Kidney epithelial cell (primary cell): ENCODE measurements around the gene MEF2B. TPM values are rescaled to one million over a fixed set of nuclear protein-coding genes. Genes with fewer than 3 reads are reported as not detected.
"Not testable (repeated sequence)": the region's sequence is repeated elsewhere in the genome, so short reads cannot be mapped to it uniquely, and the experiment has no call there.

Experiments used
- DNase-seq: peaks from one replicate; pipeline ENCODE4 v3.0.0-alpha.2; 2010; ENCODE audit warnings: low read depth
- H3K27me3 ChIP-seq: 2 replicates; pipeline ENCODE4 v1.6.0; 2011; ENCODE audit warnings: low read length; ENCODE audit not compliant: control insufficient read depth, insufficient read depth
- H3K36me3 ChIP-seq: 2 replicates; pipeline ENCODE4 v1.5.1; 2011; ENCODE audit warnings: low read length; ENCODE audit not compliant: control insufficient read depth, insufficient read depth
- H3K4me3 ChIP-seq: 2 replicates; pipeline ENCODE4 v1.5.1; 2011; ENCODE audit warnings: low read depth, mild to moderate bottlenecking, control low read depth, low read length
- CTCF ChIP-seq: IDR thresholded peaks from 2 replicates; pipeline ENCODE4 v1.5.1; 2011; ENCODE audit warnings: mild to moderate bottlenecking, moderate library complexity, low read length, control low read depth, inconsistent platforms; ENCODE audit not compliant: insufficient read depth, poor library complexity, severe bottlenecking
- total RNA-seq: library from RNA; depleted of rRNA; stranded (reverse); fragments of >200 nt; gene quantifications from 2 replicates; pipeline ENCODE4 v1.2.3, GENCODE V29; 2015

MEF2B gene
- total RNA-seq, 1 donor from 2014 or later, result 0.13 TPM

- peaks cover 10% of the 10 kb centered on the region for H3K27me3 ChIP-seq
- no peak overlapping the region for H3K4me3 ChIP-seq
- DNase-seq, result no peak
- TF ChIP-seq CTCF, result no peak
- H3K36me3 ChIP-seq, result no peaks in the 10 kb centered on the region
Measured at GRCh38 chr19:19139876-19140229, 30.2 kb downstream of the MEF2B start.

GRCh38 chr19:19138109-19138981, 31.7 kb downstream of the MEF2B start, which contains the start of gene TMEM161A:
Gene TMEM161A, minus strand, starts transcription at chr19:19138478. Its CDS starts 50 bp downstream, at chr19:19138428.
- H3K4me3 ChIP-seq, result peak within 1 kb of the TSS; percentile 89
- DNase-seq, result peak; percentile 92
- no peak for TF ChIP-seq CTCF

GRCh38 chr19:19137556-19138108, 32.4 kb downstream of the MEF2B start:
- H3K4me3 ChIP-seq, result peak overlapping the region; percentile 89
- peaks cover 10% of the 10 kb centered on the region for H3K27me3 ChIP-seq
- H3K36me3 ChIP-seq, result no peaks in the 10 kb centered on the region
- DNase-seq, result no peak
- TF ChIP-seq CTCF, result no peak

More at GRCh38 chr19:19138109-19138981, 31.7 kb downstream of the MEF2B start, which contains the start of gene TMEM161A:
- no peaks in the 10 kb centered on the region for H3K36me3 ChIP-seq
- H3K27me3 ChIP-seq, result peaks cover 10% of the 10 kb centered on the region

GRCh38 chr19:19135713-19136112, 34.4 kb downstream of the MEF2B start:
- not testable (repeated sequence) for H3K27me3 ChIP-seq, DNase-seq, H3K36me3 ChIP-seq, H3K4me3 ChIP-seq

GRCh38 chr19:19134687-19135158, 35.3 kb downstream of the MEF2B start:
- H3K36me3 ChIP-seq, result no peaks in the 10 kb centered on the region
- no peak for TF ChIP-seq CTCF
- no peak for DNase-seq
- no peak overlapping the region for H3K4me3 ChIP-seq
- H3K27me3 ChIP-seq, result no peaks in the 10 kb centered on the region

GRCh38 chr19:19133985-19134384, 36.1 kb downstream of the MEF2B start:
- no peak overlapping the region for H3K4me3 ChIP-seq
- no peaks in the 10 kb centered on the region for H3K36me3 ChIP-seq
- TF ChIP-seq CTCF, result no peak
- no peaks in the 10 kb centered on the region for H3K27me3 ChIP-seq
- DNase-seq, result no peak
